Measurements from ENCODE around the gene ADCK2.
"Not testable (repeated sequence)": the region's sequence is repeated elsewhere in the genome, so short reads cannot be mapped to it uniquely, and the experiment has no call there.

ADCK2 gene

GRCh38 chr7:140696680-140697446 lies 24.1 kb downstream of the ADCK2 start, which contains the start of gene NDUFB2:
TSS of gene NDUFB2 (plus strand) at chr7:140696708. CDS start at chr7:140696745, 37 bp downstream.
- peak; percentile 89 for DNase-seq

GRCh38 chr7:140697447-140698143 lies 24.9 kb downstream of the ADCK2 start:
- no peak for DNase-seq

- DNase-seq, result no peak
Measured at GRCh38 chr7:140698477-140698876, 25.7 kb downstream of the ADCK2 start.

GRCh38 chr7:140702774-140703173 lies 30.0 kb downstream of the ADCK2 start:
- DNase-seq, result no peak

- no peak for DNase-seq
Measured at GRCh38 chr7:140704205-140704604, 31.5 kb downstream of the ADCK2 start.

GRCh38 chr7:140707132-140707531 lies 34.4 kb downstream of the ADCK2 start:
- no peak for DNase-seq

- DNase-seq, result not testable (repeated sequence)
Measured at GRCh38 chr7:140708764-140709163, 36.0 kb downstream of the ADCK2 start.

- not testable (repeated sequence) for DNase-seq
Measured at GRCh38 chr7:140712392-140712791, 39.6 kb downstream of the ADCK2 start.

GRCh38 chr7:140714331-140715040 lies 41.7 kb downstream of the ADCK2 start:
- DNase-seq, result no peak

- DNase-seq, result no peak
Measured at GRCh38 chr7:140719721-140720120, 47.0 kb downstream of the ADCK2 start.

- DNase-seq, result no peak
Measured at GRCh38 chr7:140722254-140722653, 49.5 kb downstream of the ADCK2 start.

GRCh38 chr7:140723006-140723405 lies 50.3 kb downstream of the ADCK2 start:
- DNase-seq, result peak; percentile 35

- no peak for DNase-seq
Measured at GRCh38 chr7:140723574-140723973, 50.8 kb downstream of the ADCK2 start.

- no peak for DNase-seq
Measured at GRCh38 chr7:140724706-140725105, 52.0 kb downstream of the ADCK2 start.

- DNase-seq, result no peak
Measured at GRCh38 chr7:140726281-140726680, 53.5 kb downstream of the ADCK2 start.

GRCh38 chr7:140732416-140732815 lies 59.7 kb downstream of the ADCK2 start:
- DNase-seq, result no peak

- DNase-seq, result no peak
Measured at GRCh38 chr7:140734096-140734495, 61.4 kb downstream of the ADCK2 start.

GRCh38 chr7:140734729-140735128 lies 62.0 kb downstream of the ADCK2 start:
- no peak for DNase-seq

- DNase-seq, result no peak
Measured at GRCh38 chr7:140738280-140738679, 65.5 kb downstream of the ADCK2 start.

GRCh38 chr7:140743255-140743654 lies 70.5 kb downstream of the ADCK2 start:
- DNase-seq, result not testable (repeated sequence)

- DNase-seq, result no peak
Measured at GRCh38 chr7:140744005-140744404, 71.3 kb downstream of the ADCK2 start.

All from central memory CD4-positive, alpha-beta T cell (primary cell).